ENCODE data around the gene ZSCAN10. TPM values are rescaled to one million over a fixed set of nuclear protein-coding genes. Genes with fewer than 3 reads are reported as not detected.

The ZSCAN10 gene
- total and polyA plus RNA-seq, 2 of the 13 experiments (the other 11 are each of a cell fraction or from before 2014, with no cell fraction given), result not detected

DNA sequence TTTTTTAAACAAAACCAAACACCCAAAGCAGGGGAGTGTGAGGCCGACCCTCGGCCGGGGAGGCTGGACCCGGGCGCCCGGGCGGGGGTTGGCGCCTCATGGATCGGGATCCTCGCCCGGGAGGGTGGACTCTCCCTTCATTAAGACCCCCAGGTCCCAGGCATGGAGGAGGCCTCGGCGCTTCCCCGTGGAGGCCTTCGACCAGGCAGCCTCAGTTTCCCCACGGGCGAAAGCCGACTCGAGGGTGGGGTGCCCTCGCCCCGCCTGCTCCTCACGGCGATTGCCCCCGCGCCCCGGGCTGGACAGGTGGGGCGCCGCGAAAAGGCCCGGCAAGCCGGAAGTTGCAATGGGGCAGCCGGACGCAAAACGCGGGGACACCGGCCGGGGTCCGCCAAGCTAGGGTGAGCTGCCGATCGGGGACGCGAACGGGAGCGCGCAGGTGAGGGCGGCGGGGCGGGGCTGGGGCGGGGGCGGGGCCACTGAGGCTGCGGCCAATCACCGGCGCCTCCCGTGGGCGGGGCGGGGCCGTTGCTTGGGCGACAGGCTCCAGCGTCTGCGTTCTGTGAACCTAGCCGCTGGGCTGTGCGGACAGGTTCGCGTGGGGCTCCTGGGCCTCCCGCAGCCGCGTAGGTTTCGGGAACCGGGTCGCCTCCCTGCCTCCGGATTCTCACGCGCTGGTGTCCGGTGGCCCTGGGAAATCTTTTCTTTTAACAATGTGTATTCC lies 7.3 kb upstream of the ZSCAN10 start (continued):
- TF ChIP-seq NCOA5 (CRISPR knock-in tag; IDR thresholded peaks at IDR 0.05), result no peak
- 0 out of 2 replicates have a peak, but pooled peaks have one; percentile 12 for TF ChIP-seq ZBTB21 (CRISPR knock-in tag; IDR thresholded peaks at IDR 0.05)
- no peak for TF ChIP-seq ZNF24 (IDR thresholded peaks at IDR 0.05)
- TF ChIP-seq ZNF136 (CRISPR knock-in tag; IDR thresholded peaks at IDR 0.05; ENCODE audit: low read depth), result 0 out of 2 replicates have a peak, but pooled peaks have one; percentile 64
- no peak for TF ChIP-seq CENPT (CRISPR knock-in tag; IDR thresholded peaks at IDR 0.05; ENCODE audit: low read depth)
- TF ChIP-seq, protein P1, sequence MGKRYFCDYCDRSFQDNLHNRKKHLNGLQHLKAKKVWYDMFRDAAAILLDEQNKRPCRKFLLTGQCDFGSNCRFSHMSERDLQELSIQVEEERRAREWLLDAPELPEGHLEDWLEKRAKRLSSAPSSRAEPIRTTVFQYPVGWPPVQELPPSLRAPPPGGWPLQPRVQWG (CRISPR knock-in tag; IDR thresholded peaks at IDR 0.05; ENCODE audit: borderline replicate concordance, low read depth), result no peak
- no peak for TF ChIP-seq ZNF552 (CRISPR knock-in tag; IDR thresholded peaks at IDR 0.05; ENCODE audit: borderline replicate concordance)
- TF ChIP-seq ZFYVE20 (CRISPR knock-in tag; IDR thresholded peaks at IDR 0.05; ENCODE audit: borderline replicate concordance, low read depth), result no peak
- no peak for TF ChIP-seq EZH2 (conservative IDR thresholded peaks at IDR 0.05; ENCODE audit: low read depth, low read length)
- TF ChIP-seq NCOR1 (IDR thresholded peaks at IDR 0.05; ENCODE audit: borderline replicate concordance, low read length), result no peak
- TF ChIP-seq, protein P2, sequence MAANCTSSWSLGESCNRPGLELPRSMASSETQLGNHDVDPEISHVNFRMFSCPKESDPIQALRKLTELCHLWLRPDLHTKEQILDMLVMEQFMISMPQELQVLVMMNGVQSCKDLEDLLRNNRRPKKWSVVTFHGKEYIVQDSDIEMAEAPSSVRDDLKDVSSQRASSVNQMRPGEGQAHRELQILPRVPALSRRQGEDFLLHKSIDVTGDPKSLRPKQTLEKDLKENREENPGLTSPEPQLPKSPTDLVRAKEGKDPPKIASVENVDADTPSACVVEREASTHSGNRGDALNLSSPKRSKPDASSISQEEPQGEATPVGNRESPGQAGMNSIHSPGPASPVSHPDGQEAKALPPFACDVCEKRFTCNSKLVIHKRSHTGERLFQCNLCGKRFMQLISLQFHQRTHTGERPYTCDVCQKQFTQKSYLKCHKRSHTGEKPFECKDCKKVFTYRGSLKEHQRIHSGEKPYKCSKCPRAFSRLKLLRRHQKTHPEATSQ (CRISPR knock-in tag; IDR thresholded peaks at IDR 0.05; ENCODE audit: borderline replicate concordance), result no peak
- TF ChIP-seq ZNF441 (CRISPR knock-in tag; IDR thresholded peaks at IDR 0.05; ENCODE audit: borderline replicate concordance), result no peak
